Esophagus muscularis mucosa (tissue), 4 donors: ENCODE measurements around the gene C5orf22. TPM values are rescaled to one million over a fixed set of nuclear protein-coding genes. Genes with fewer than 3 reads are reported as not detected.
"Not testable (repeated sequence)": the region's sequence is repeated elsewhere in the genome, so short reads cannot be mapped to it uniquely, and the experiment has no call there.

ENCODE experiments used
- DNase-seq: peaks from one replicate; pipeline ENCODE4 v3.0.0-alpha.2; 2017; ENCODE audit errors: extremely low spot score
- H3K27ac ChIP-seq, 4 donors: fragments of 200-600 bp; sonication (generic); replicated peaks in 1 of 4; 1 replicate in 3 of 4; 2 replicates in 1 of 4; pipeline ENCODE4 v1.5.1; 2016 to 2019; ENCODE audit warnings: mild to moderate bottlenecking in 1 of 4
- H3K27me3 ChIP-seq, 4 donors: fragments of 200-600 bp; sonication (generic); one replicate each; pipeline versions ENCODE4 v1.5.1 to v1.6.0; 2016 to 2019
- H3K36me3 ChIP-seq, 4 donors: fragments of 200-600 bp; sonication (generic); one replicate each; pipeline ENCODE4 v1.5.1; 2016 to 2019
- H3K4me1 ChIP-seq, 4 donors: fragments of 200-600 bp; sonication (generic); one replicate each; pipeline ENCODE4 v1.5.1; 2016 to 2019
- H3K4me3 ChIP-seq, 4 donors: fragments of 200-600 bp; sonication (generic); 1 replicate in 2 of 4; 2 replicates in 2 of 4; pipeline ENCODE4 v1.5.1; 2016 to 2019; ENCODE audit warnings: mild to moderate bottlenecking in 4 of 4, moderate library complexity in 1 of 4
- H3K9me3 ChIP-seq, 4 donors: fragments of 200-600 bp; sonication (generic); 1 replicate in 3 of 4; 2 replicates in 1 of 4; pipeline ENCODE4 v1.5.1; 2016 to 2019
- CTCF ChIP-seq, 3 experiments: fragments of 200-600 bp in 2 of 3; fragments of 450-650 bp in 1 of 3; sonication (generic) in 2 of 3; IDR thresholded peaks; one replicate each; pipeline ENCODE4 v1.5.1; 2017 to 2019; ENCODE audit warnings: antibody characterized with exemption in 3 of 3, mild to moderate bottlenecking in 2 of 3, moderate library complexity in 1 of 3
- EP300 ChIP-seq: sonication (generic); formaldehyde crosslinking; IDR thresholded peaks from one replicate; pipeline ENCODE4 v1.6.1; 2017; ENCODE audit warnings: antibody characterized with exemption
- POLR2A ChIP-seq: fragments of 450-650 bp; IDR thresholded peaks from one replicate; pipeline ENCODE4 v1.6.1; 2017; ENCODE audit warnings: antibody characterized with exemption, moderate library complexity, mild to moderate bottlenecking, low read depth
- POLR2AphosphoS5 ChIP-seq, 2 donors: sonication (generic); formaldehyde crosslinking; IDR thresholded peaks; one replicate each; pipeline ENCODE4 v1.6.1; 2017; ENCODE audit warnings: antibody characterized with exemption in 2 of 2
- WGBS: methylation state at CpG from one replicate; pipeline ENCODE4 v1.1.5; 2018; 5-methylcytosine and 5-hydroxymethylcytosine counted together
- intact Hi-C: fragments of 100-400 bp; cut with DNase I; formaldehyde crosslinking; loops from one replicate; pipeline ENCODE4 v1.15.1; 2023
- total RNA-seq, 4 donors: library from RNA; depleted of rRNA; stranded (reverse); fragments of >200 nt; gene quantifications; one replicate each; pipeline versions ENCODE4 v1.1.0 to v1.2.1, GENCODE V29; 2016

C5orf22 gene
- total RNA-seq, 4 donors from 2014 or later = 11.2 to 21.8 (median 17.0) TPM

GRCh38 chr5:31537349-31537748 lies 5.2 kb downstream of the C5orf22 start:
- Histone ChIP-seq H3K4me3 (no peak overlapping the region), H3K4me1 (peaks cover 14% of the 10 kb centered on the region in 4 donors), H3K27me3 (no peaks in the 10 kb centered on the region), H3K36me3 (peaks cover 41 to 85% (median 70%) of the 10 kb centered on the region in 4 donors), H3K27ac (no peak overlapping the region), H3K9me3 (no peaks in the 10 kb centered on the region)
- intact Hi-C loops = no loop called here
- no peak for DNase-seq
- TF ChIP-seq EP300 = no peak
- no peak for TF ChIP-seq POLR2AphosphoS5 (IDR thresholded peaks at IDR 0.05)
- no peak for TF ChIP-seq POLR2A
- TF ChIP-seq CTCF (IDR thresholded peaks at IDR 0.05) = no peak

- no peak overlapping the region for H3K27ac ChIP-seq
- H3K27me3 ChIP-seq = no peaks in the 10 kb centered on the region
- TF ChIP-seq POLR2AphosphoS5 (IDR thresholded peaks at IDR 0.05) (no peak), CTCF (IDR thresholded peaks at IDR 0.05) (no peak), EP300 (no peak), POLR2A (no peak)
- 57% methylated on average over 4 of the region's 4 CpGs for WGBS
- H3K9me3 ChIP-seq = no peaks in the 10 kb centered on the region
- H3K4me1 ChIP-seq = peaks cover 11 to 12% (median 11%) of the 10 kb centered on the region in 4 donors
- H3K4me3 ChIP-seq = no peak overlapping the region
- peaks cover 43 to 90% (median 73%) of the 10 kb centered on the region in 4 donors for H3K36me3 ChIP-seq
- intact Hi-C loops = no loop called here
- DNase-seq = no peak
Measured at GRCh38 chr5:31537851-31538250, 5.8 kb downstream of the C5orf22 start.

- H3K36me3 ChIP-seq = peaks cover 50 to 88% (median 82%) of the 10 kb centered on the region in 4 donors
- H3K4me1 ChIP-seq, H3K9me3 ChIP-seq, H3K27ac ChIP-seq, H3K4me3 ChIP-seq, intact Hi-C loops, H3K27me3 ChIP-seq, DNase-seq: not testable (repeated sequence)
- WGBS = 100% methylated on average over 2 of the region's 2 CpGs
Measured at GRCh38 chr5:31549114-31549513, 17.0 kb downstream of the C5orf22 start.

GRCh38 chr5:31551878-31552277 lies 19.8 kb downstream of the C5orf22 start:
- 97% methylated on average over 3 of the region's 3 CpGs for WGBS
- Histone ChIP-seq H3K4me3 (no peak overlapping the region), H3K36me3 (peaks cover 31 to 87% (median 72%) of the 10 kb centered on the region in 4 donors), H3K27me3 (no peaks in the 10 kb centered on the region), H3K27ac (no peak overlapping the region), H3K9me3 (no peaks in the 10 kb centered on the region), H3K4me1 (no peaks in the 10 kb centered on the region)
- no peak for DNase-seq
- TF ChIP-seq CTCF (IDR thresholded peaks at IDR 0.05) (no peak), POLR2A (no peak), POLR2AphosphoS5 (IDR thresholded peaks at IDR 0.05) (no peak), EP300 (no peak)
- intact Hi-C loops = no loop called here

GRCh38 chr5:31553863-31554262 lies 21.8 kb downstream of the C5orf22 start:
- intact Hi-C loops = no loop called here
- H3K4me1 ChIP-seq = no peaks in the 10 kb centered on the region
- H3K36me3 ChIP-seq = peaks cover 20 to 77% (median 57%) of the 10 kb centered on the region in 4 donors
- TF ChIP-seq POLR2A = no peak
- TF ChIP-seq POLR2AphosphoS5 (IDR thresholded peaks at IDR 0.05) = no peak
- TF ChIP-seq CTCF (IDR thresholded peaks at IDR 0.05) = no peak
- TF ChIP-seq EP300 = no peak
- no peaks in the 10 kb centered on the region for H3K9me3 ChIP-seq
- H3K27me3 ChIP-seq = no peaks in the 10 kb centered on the region
- H3K27ac ChIP-seq = no peak overlapping the region
- no peak for DNase-seq
- no peak overlapping the region for H3K4me3 ChIP-seq
